ENCODE measurements around the gene DYNC1LI1. TPM values are rescaled to one million over a fixed set of nuclear protein-coding genes. Genes with fewer than 3 reads are reported as not detected.

The DYNC1LI1 gene
- total RNA-seq, 1 experiment from 2014 or later = 30.1 TPM

DNA sequence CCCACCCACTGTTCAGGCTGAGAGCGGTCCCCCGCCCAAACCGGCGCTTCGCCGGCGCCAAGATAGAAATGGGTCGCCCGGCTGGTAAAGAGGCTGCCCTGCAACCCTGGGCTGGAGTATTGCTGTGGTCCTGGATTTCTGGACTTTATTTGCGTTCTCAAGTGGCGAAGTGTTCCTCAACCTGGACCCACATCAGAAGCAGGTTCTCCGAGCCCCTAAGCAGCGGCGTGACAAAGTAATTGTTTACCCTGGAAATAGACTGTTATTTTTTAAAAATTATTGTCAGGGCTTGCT, 481 bp upstream of the DYNC1LI1 start:
- Histone ChIP-seq H3K36me3 (ENCODE audit: low read depth) (no peaks in the 10 kb centered on the region), H3K27ac (peak overlapping the region; percentile 78; the same call in 1 of the 2 replicates), H3K79me2 (ENCODE audit: low read depth) (peaks cover 33% of the 10 kb centered on the region), H4K20me1 (ENCODE audit: insufficient read depth) (peaks cover 3% of the 10 kb centered on the region; the same call in 1 of the 2 replicates), H3K9me2 (ENCODE audit: insufficient read depth) (no peaks in the 10 kb centered on the region), H3K4me1 (replicated peaks; ENCODE audit: insufficient read depth) (peaks cover 8% of the 10 kb centered on the region; the same call in 1 of the 2 replicates), H3F3A (ENCODE audit: insufficient read depth, low read depth) (peaks cover 6% of the 10 kb centered on the region; the same call in 1 of the 2 replicates), H3K4me2 (peak overlapping the region; percentile 89), H2AFZ (peak overlapping the region; percentile 84), H3K27me3 (ENCODE audit: insufficient read depth, low read depth) (no peaks in the 10 kb centered on the region), H3K4me3 (peak overlapping the region; percentile 78), H3K9me3 (ENCODE audit: insufficient read depth, low read depth) (no peaks in the 10 kb centered on the region)
- DNase-seq = peak in 1 of 2 experiments; percentile 34
- ChIA-PET POLR2A (ENCODE audit: unreplicated experiment) (no interaction called here), CTCF (no interaction called here)
- TSS peak; percentile 65 for BruUV-seq (replicated peaks)
- TF ChIP-seq CTCF (conservative IDR thresholded peaks at IDR 0.05) = no peak
- no peak for TF ChIP-seq EZH2 (IDR thresholded peaks at IDR 0.05; ENCODE audit: low read depth)
- intact Hi-C loops (cut with micrococcal nuclease; ENCODE audit: unreplicated experiment) = no loop called here

DNA sequence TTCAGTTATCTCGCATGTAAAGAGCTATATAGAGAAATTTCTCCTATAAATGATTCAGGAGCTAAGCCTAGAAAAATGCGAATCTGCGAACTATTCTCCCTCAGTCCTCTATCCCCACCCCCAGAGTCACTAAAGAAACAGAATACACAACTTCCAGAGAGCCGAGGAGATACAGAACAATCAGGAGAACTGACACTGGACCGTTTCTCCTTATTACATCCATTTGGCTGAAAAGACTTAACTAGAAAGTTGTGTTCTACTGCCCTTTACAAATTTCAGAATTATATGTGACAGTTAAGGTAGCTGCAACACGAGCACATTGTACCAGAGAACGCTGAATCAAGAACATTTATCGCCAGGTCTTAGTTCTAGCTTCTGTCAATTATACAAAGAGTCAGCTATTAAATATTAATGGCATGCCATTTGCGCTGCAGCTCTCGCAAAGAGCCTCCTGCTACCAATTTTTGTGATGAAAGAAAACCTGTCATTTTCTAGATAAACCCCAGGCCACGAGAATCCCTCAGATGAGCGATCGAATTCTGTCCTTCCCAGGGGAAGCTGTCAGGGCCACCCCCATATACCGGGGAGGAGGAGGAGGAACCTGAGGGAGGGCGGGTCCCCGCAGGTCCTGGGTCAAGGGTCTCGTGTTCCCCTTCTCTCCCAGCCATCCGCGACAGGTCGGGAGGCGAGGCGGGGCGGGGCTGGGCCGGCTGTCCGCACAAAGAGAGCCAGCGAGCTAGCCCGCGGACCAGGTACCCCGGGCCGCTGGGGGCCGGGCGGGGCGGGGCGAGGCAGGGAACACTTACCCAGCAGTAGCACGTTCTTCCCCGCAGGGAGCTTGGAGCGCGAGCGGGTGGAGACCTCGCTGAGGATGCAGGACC, 878 bp downstream of the DYNC1LI1 start:
- H2AFZ ChIP-seq = peak overlapping the region; percentile 84
- TF ChIP-seq EZH2 (IDR thresholded peaks at IDR 0.05; ENCODE audit: low read depth) = no peak
- TF ChIP-seq CTCF (conservative IDR thresholded peaks at IDR 0.05) = no peak

GRCh38 chr3:32568953-32569352, 1.7 kb downstream of the DYNC1LI1 start:
- H3K36me3 ChIP-seq (ENCODE audit: low read depth) = no peaks in the 10 kb centered on the region
- peaks cover 44% of the 10 kb centered on the region for H3K79me2 ChIP-seq (ENCODE audit: low read depth)
- peaks cover 8% of the 10 kb centered on the region; the same call in 1 of the 2 replicates for H3K4me1 ChIP-seq (replicated peaks; ENCODE audit: insufficient read depth)
- ChIA-PET CTCF (no interaction called here), POLR2A (ENCODE audit: unreplicated experiment) (no interaction called here)
- no peak for DNase-seq
- no peak overlapping the region for H3K27ac ChIP-seq
- BruUV-seq (replicated peaks) = no TSS peak
- H3K4me3 ChIP-seq = peak overlapping the region; percentile 78
- H2AFZ ChIP-seq = no peak overlapping the region
- intact Hi-C loops (cut with micrococcal nuclease; ENCODE audit: unreplicated experiment) = no loop called here
- H3K9me3 ChIP-seq (ENCODE audit: insufficient read depth, low read depth) = no peaks in the 10 kb centered on the region
- no peaks in the 10 kb centered on the region for H3K27me3 ChIP-seq (ENCODE audit: insufficient read depth, low read depth)
- peaks cover 3% of the 10 kb centered on the region; the same call in 1 of the 2 replicates for H4K20me1 ChIP-seq (ENCODE audit: insufficient read depth)
- H3K9me2 ChIP-seq (ENCODE audit: insufficient read depth) = no peaks in the 10 kb centered on the region
- H3K4me2 ChIP-seq = peak overlapping the region; percentile 89
- peaks cover 6% of the 10 kb centered on the region; the same call in 1 of the 2 replicates for H3F3A ChIP-seq (ENCODE audit: insufficient read depth, low read depth)
- TF ChIP-seq EZH2 (IDR thresholded peaks at IDR 0.05; ENCODE audit: low read depth) = no peak
- no peak for TF ChIP-seq CTCF (conservative IDR thresholded peaks at IDR 0.05)

More for the DNA sequence above, 878 bp downstream of the DYNC1LI1 start:
- H3K4me2 ChIP-seq = peak overlapping the region; percentile 89
- CTCF ChIA-PET = interaction anchor here (0.6 kb wide), 1 partner anchor 84 kb away, joined by 3 read pairs; no protein-coding TSS in a partner anchor
- H3F3A ChIP-seq (ENCODE audit: insufficient read depth, low read depth) = peaks cover 6% of the 10 kb centered on the region; the same call in 1 of the 2 replicates
- peak overlapping the region; percentile 78 for H3K4me3 ChIP-seq
- POLR2A ChIA-PET (ENCODE audit: unreplicated experiment) = interaction anchor here (0.6 kb wide), 2 partner anchors 53 to 562 kb away, joined by 5 to 6 read pairs; no protein-coding TSS in a partner anchor
- peaks cover 41% of the 10 kb centered on the region for H3K79me2 ChIP-seq (ENCODE audit: low read depth)
- BruUV-seq (replicated peaks) = no TSS peak
- no peaks in the 10 kb centered on the region for H3K9me3 ChIP-seq (ENCODE audit: insufficient read depth, low read depth)
- intact Hi-C loops (cut with micrococcal nuclease; ENCODE audit: unreplicated experiment) = loop anchor here (1.0 kb wide), 2 partner anchors 66 to 116 kb away; partner anchors contain the start of gene CNOT10
- no peaks in the 10 kb centered on the region for H3K9me2 ChIP-seq (ENCODE audit: insufficient read depth)
- H3K4me1 ChIP-seq (replicated peaks; ENCODE audit: insufficient read depth) = peaks cover 8% of the 10 kb centered on the region; the same call in 1 of the 2 replicates
- DNase-seq = peak; percentile 52 to 80
- H3K27me3 ChIP-seq (ENCODE audit: insufficient read depth, low read depth) = no peaks in the 10 kb centered on the region
- H3K27ac ChIP-seq = peak overlapping the region; percentile 78
- H4K20me1 ChIP-seq (ENCODE audit: insufficient read depth) = peaks cover 3% of the 10 kb centered on the region; the same call in 1 of the 2 replicates
- no peaks in the 10 kb centered on the region for H3K36me3 ChIP-seq (ENCODE audit: low read depth)
